Hippocampal formation (tissue), 2 donors: ENCODE measurements around the gene ZSCAN20.
A peak's percentile ranks its signal among the peaks of the same experiment; 100 is the strongest.

Experiments
- DNase-seq, 2 donors: peaks; one replicate each; lab custom pipeline; 2025; lab: John Stamatoyannopoulos, UW

ZSCAN20 gene

GRCh38 chr1:33472269-33472980 lies at the start of gene ZSCAN20:
ZSCAN20 (plus strand) TSS chr1:33472645; CDS start chr1:33479289, 6,644 bp downstream.
- peak; percentile 97 to 99 for DNase-seq

GRCh38 chr1:33424205-33424604 lies 48.2 kb upstream of the ZSCAN20 start:
- DNase-seq, result no peak

- no peak for DNase-seq
These were observed 47.8 kb upstream of the ZSCAN20 start for GRCh38 chr1:33424610-33425009.

GRCh38 chr1:33425900-33426299 lies 46.5 kb upstream of the ZSCAN20 start:
- no peak for DNase-seq

- no peak for DNase-seq
These were observed 45.5 kb upstream of the ZSCAN20 start for GRCh38 chr1:33426916-33427315.

GRCh38 chr1:33428661-33429060 lies 43.8 kb upstream of the ZSCAN20 start:
- no peak for DNase-seq

GRCh38 chr1:33429332-33429731 lies 43.1 kb upstream of the ZSCAN20 start:
- no peak for DNase-seq

GRCh38 chr1:33429856-33430691 lies 42.4 kb upstream of the ZSCAN20 start:
- DNase-seq, result no peak

- DNase-seq, result peak; percentile 97
These were observed 41.5 kb upstream of the ZSCAN20 start, which contains the start of gene PHC2 for GRCh38 chr1:33430692-33431593. PHC2 (minus strand) TSS chr1:33431095; CDS start chr1:33375539, 55,556 bp downstream.

GRCh38 chr1:33433509-33434362 lies 38.7 kb upstream of the ZSCAN20 start:
- peak in 1 of 2 donors; percentile 18 for DNase-seq

GRCh38 chr1:33434363-33434750 lies 38.1 kb upstream of the ZSCAN20 start:
- no peak for DNase-seq

GRCh38 chr1:33435096-33435820 lies 37.2 kb upstream of the ZSCAN20 start:
- DNase-seq, result peak in 1 of 2 donors; percentile 16

GRCh38 chr1:33436557-33437285 lies 35.7 kb upstream of the ZSCAN20 start:
- DNase-seq, result no peak

GRCh38 chr1:33438364-33439160 lies 33.9 kb upstream of the ZSCAN20 start:
- no peak for DNase-seq

- DNase-seq, result no peak
These were observed 32.8 kb upstream of the ZSCAN20 start for GRCh38 chr1:33439662-33440061.

- DNase-seq, result no peak
These were observed 31.2 kb upstream of the ZSCAN20 start for GRCh38 chr1:33441088-33441745.

GRCh38 chr1:33442141-33442540 lies 30.3 kb upstream of the ZSCAN20 start:
- DNase-seq, result no peak

GRCh38 chr1:33443080-33443704 lies 29.3 kb upstream of the ZSCAN20 start:
- DNase-seq, result no peak
